Right renal cortex interstitium (tissue), 3 donors: ENCODE data around the gene CEBPB. TPM values are rescaled to one million over a fixed set of nuclear protein-coding genes. Genes with fewer than 3 reads are reported as not detected.
A peak's percentile ranks its signal among the peaks of the same experiment; 100 is the strongest.
"Not testable (repeated sequence)": the region's sequence is repeated elsewhere in the genome, so short reads cannot be mapped to it uniquely, and the experiment has no call there.

Experiments used
- DNase-seq, 3 donors: peaks; one replicate each; pipeline ENCODE4 v3.0.0-alpha.2; 2013; ENCODE audit warnings: low read depth in 3 of 3, low spot score in 2 of 3
- polyA plus RNA-seq, 3 donors: library from polyadenylated mRNA; unstranded; fragments of 120-200 nt; gene quantifications; one replicate each; pipeline ENCODE4 v1.2.1, GENCODE V29; 2013; ENCODE audit not compliant: insufficient read length in 3 of 3

CEBPB gene
- polyA plus RNA-seq, 3 donors: 3.1 to 3.8 (median 3.2) TPM

- DNase-seq: peak in 1 of 3 donors; percentile 48
Observed at GRCh38 chr20:50191544-50192363, 1.1 kb downstream of the CEBPB start.

- DNase-seq: peak in 2 of 3 donors; percentile 56 to 63
Observed at GRCh38 chr20:50192364-50193198, 2.0 kb downstream of the CEBPB start.

DNA sequence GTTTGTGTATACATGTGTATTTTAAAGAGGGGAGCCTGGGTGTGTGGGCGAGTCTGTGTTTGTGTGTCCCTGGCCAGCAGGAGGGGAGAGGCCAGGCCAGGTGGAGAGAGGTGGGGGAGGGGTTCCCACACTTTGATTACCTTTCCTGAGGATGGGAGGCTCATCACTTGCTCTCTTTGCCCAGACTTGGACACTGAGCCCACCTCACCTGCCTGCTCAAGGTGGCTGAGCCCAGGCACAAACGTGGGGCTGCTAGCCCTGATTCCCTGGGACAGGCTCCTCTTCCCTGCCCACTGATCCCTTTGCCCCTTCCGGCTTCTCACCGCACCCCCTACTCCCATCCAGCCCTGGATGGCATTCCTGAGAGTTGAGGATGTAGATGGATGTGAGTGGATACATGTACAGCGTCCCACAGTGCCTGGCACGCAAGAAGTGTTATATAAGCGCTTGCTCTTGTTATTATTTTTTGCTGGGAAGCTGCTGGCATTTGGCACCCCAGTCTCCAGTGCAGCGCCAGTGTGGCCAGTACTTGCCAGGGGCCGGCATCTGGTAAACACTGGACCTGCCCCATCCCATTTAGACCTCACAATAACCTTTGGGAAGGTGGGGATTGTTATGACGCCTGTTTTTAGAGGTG lies 2.7 kb downstream of the CEBPB start:
- DNase-seq: no peak

GRCh38 chr20:50193836-50194421 lies 3.3 kb downstream of the CEBPB start:
- DNase-seq: no peak

- DNase-seq: no peak
Observed at GRCh38 chr20:50194422-50194830, 3.8 kb downstream of the CEBPB start.

DNA sequence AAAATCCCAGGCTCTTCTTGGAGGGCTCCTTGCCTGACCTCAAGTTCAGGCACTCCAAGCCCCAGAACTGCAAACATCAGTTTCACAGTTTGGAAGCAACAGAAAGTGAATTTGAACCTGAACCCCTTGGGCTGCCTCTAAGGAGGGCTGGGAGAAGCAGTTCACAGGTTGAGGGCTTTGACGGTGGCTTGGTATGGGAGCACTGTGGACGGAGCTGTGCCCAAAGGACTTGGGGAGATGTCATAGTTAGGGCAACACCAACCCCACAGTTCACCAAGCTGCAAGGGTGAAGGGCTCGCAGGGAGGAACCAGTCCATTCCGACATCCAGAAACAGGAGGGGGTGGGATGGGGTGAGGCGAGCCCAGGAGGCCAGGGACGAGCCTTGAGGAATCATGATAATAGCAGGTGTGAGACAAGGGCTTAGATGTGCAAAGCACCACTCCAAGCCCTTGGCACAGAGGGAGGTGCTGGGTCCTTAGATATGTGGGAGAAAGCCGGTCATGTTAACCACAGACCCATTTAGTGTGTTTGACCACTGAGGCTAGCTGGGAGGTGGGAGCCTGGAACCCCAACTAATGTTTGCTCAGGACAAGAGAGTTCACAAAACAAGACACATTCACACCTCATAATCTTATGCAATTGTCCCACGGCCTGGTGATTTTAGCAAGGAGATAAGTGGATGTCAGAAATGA lies 4.3 kb downstream of the CEBPB start:
- DNase-seq: no peak

DNA sequence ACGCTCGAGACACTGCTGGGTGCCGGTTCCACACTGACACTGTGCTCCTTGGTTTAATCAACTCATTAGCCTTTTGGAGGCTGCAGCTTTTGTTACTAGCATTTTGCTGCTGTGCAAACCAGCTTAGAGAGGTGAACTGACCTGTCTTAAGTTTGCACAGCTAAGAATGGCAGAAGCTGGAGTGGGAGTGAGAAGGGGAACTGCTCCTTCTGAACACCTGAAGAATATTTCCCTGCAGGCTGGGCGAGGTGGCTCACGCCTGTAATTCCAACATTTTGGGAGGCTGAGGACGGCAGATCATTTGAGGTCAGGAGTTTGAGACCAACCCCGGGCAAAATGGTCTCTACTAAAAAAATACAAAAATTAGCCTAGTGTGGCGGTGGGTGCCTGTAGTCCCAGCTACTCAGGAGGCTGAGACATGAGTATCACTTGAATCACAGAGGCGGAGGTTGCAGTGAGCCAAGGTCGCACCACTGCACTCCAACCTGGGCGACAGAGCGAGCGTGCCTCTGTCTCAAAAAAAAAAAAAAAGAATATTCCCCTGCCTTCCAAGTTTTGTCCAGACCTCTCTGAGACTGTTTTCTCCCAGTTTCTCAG lies 5.0 kb downstream of the CEBPB start:
- DNase-seq: no peak

GRCh38 chr20:50196248-50196647 lies 5.6 kb downstream of the CEBPB start:
- DNase-seq: no peak

- no peak for DNase-seq
Observed at GRCh38 chr20:50196896-50197295, 6.3 kb downstream of the CEBPB start.

- DNase-seq: no peak
Observed at GRCh38 chr20:50197463-50198179, 7.0 kb downstream of the CEBPB start.

DNA sequence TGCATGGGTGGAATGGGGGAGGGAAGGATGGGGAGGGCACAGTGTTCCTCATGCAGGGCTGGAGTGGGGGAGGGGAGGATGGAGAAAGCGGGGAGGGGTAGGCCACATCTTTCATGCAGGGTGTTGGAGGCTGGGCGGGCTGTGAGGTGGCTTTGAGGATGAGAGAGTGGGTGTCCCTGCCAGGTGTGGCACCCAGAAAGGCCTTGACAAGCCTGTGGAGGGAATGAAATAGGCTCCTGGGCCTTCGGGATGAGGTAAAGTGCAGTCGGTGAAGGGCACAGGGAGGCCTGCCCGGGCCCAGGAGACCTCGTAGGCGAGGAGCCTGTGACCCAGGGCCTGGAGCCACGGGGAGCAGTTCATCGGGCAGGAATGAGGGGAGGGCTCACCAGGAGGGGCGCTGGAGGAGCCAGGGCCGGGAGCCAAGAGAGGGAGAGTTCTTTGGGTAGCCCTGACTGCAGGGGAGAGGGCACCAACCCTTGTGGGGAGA lies 7.6 kb downstream of the CEBPB start:
- DNase-seq: no peak

DNA sequence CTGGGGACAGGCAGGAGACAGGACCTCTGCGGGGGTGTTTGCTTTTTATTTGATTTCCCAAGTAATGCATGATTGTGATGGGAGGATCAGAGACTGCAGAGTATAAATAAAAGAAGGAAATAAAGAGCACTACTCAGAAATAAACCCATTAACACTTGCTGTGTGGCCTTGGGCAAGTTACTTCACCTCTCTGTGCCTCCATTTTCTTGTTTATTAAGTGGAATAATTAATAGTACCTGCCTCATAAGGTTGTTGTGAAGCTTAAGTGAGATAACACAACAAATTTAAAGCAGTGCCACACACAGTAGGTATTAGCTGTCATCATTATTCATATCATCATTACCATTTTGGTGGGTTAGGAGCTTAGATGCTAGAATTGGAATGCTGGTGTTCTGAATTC lies 8.1 kb downstream of the CEBPB start:
- DNase-seq: no peak

GRCh38 chr20:50199703-50200102 lies 9.1 kb downstream of the CEBPB start:
- no peak for DNase-seq

DNA sequence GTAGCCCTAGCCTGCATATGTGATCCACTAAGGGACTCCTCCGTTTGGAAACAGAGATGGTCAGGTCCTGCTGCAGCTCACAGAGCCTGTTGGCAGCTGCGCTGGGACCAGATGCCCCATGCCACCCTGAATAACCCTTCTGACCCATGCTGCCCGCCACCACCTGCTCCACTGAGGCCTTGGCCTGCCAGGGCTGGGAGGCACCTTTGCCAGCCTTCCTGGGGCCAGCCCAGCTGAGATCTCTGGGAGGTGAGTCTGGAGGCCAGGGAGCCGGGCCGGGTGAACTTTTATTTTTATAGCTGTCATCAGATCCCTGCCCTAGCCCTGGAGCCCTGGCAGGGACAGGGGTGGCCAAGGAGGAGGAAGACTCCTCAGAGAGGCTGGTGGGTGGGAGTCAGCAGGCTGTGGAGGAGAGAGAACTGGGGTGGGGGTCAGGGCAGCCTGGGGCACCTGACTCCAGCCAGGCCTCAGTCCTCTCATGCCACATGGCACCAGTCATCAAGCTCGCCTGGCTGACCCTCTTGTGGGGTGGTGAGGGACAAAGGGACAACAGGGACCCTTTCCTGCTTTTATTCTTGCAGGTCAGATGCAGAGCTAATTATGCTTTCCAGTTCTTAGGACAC lies 10.0 kb downstream of the CEBPB start:
- no peak for DNase-seq

DNA sequence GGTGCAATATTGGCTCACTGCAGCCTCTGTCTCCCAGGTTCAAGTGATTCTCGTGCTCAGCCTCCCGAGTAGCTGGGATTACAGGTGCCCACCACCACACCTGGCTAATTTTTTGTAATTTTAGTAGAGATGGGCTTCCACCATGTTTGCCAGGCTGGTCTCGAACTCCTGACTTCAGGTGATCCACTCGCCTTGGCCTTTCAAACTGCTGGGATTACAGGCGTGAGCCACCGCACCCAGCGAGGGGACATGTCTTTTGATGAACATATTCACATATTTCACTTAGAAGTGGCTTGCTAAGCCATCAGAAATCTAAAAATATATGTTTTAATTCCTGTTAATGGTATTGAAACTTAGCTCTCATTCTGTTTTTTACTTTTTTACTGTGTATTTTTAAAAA lies 11.1 kb downstream of the CEBPB start:
- not testable (repeated sequence) for DNase-seq

GRCh38 chr20:50202677-50203076 lies 12.0 kb downstream of the CEBPB start:
- DNase-seq: no peak

GRCh38 chr20:50203951-50204937 lies 13.6 kb downstream of the CEBPB start:
- DNase-seq: no peak

DNA sequence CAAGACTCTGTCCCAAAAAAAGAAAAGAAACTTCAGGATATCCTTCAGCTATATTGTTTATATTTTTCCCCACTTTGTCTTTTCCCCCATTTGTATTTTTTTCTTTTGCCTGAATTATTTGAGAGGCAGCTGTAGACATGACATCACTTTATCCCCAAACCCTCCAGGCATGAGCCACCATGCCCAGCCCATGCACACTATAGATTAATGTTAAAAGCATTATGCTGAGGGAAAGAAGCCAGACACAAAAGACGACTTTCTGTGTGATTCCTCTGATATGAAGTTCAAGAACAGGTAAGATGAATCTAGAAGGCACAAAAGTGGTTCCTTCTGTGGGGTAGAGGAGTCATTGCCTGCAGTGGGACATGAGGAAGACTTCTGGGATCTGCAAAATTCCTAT lies 16.4 kb downstream of the CEBPB start:
- no peak for DNase-seq
